B cell (primary cell): ENCODE measurements around the gene ATP2A1. TPM values are rescaled to one million over a fixed set of nuclear protein-coding genes. Genes with fewer than 3 reads are reported as not detected.

Experiments
- ATAC-seq: fragments of 200-7000 bp; cut with Tn5 transposase; one replicate; pipeline ENCODE4 v1.10.0; 2021; ENCODE audit warnings: low read depth, mild to moderate bottlenecking, moderate number of reproducible peaks, moderate library complexity
- CTCF ChIA-PET: fragments of 350-600 bp; sonication (Branson Sonifier 250); formaldehyde crosslinking; loops from one replicate; lab custom pipeline; 2021; ENCODE audit warnings: antibody characterized with exemption, inconsistent platforms; lab: Charles Lee
- POLR2A ChIA-PET: fragments of 350-600 bp; sonication (Branson Sonifier 250); formaldehyde crosslinking; loops from one replicate; lab custom pipeline; 2021; ENCODE audit warnings: antibody characterized with exemption; lab: Charles Lee
- DNase-seq: peaks from one replicate; pipeline ENCODE4 v3.0.0; 2013
- H2AFZ ChIP-seq: 2 replicates; pipeline ENCODE4 v1.6.1; 2012; ENCODE audit warnings: mild to moderate bottlenecking, low read depth, low read length; ENCODE audit not compliant: insufficient read depth, poor library complexity, severe bottlenecking
- H3K27ac ChIP-seq, 2 donors: 1 replicate in 1 of 2; 2 replicates in 1 of 2; pipeline ENCODE4 v1.5.1; 2012 to 2013; ENCODE audit warnings: low read length in 2 of 2, mild to moderate bottlenecking in 2 of 2, moderate library complexity in 1 of 2
- H3K27me3 ChIP-seq, 4 experiments: fragments of 200-600 bp in 1 of 4; sonication (generic) in 1 of 4; replicated peaks in 1 of 4; 1 replicate in 2 of 4; 2 replicates in 2 of 4; pipeline versions ENCODE4 v1.6.1 to v1.7.0; 2013 to 2016; ENCODE audit warnings: low read length in 3 of 4, mild to moderate bottlenecking in 2 of 4, mixed read lengths in 1 of 4, moderate library complexity in 1 of 4; ENCODE audit not compliant: insufficient read depth in 4 of 4, control insufficient read depth in 3 of 4; ENCODE audit errors: control extremely low read depth in 1 of 4
- H3K36me3 ChIP-seq, 2 experiments: replicated peaks in 1 of 2; 1 replicate in 1 of 2; 2 replicates in 1 of 2; pipeline versions ENCODE4 v1.6.1 to v1.7.1; 2013; ENCODE audit warnings: low read length in 1 of 2; ENCODE audit not compliant: insufficient read depth in 2 of 2, control insufficient read depth in 1 of 2; ENCODE audit errors: control extremely low read depth in 1 of 2, extremely low read depth in 1 of 2
- H3K4me1 ChIP-seq, 2 donors: fragments of 200-600 bp in 1 of 2; sonication (generic) in 1 of 2; 1 replicate in 1 of 2; 2 replicates in 1 of 2; pipeline versions ENCODE4 v1.5.1 to v1.6.1; 2013 to 2017; ENCODE audit warnings: low read length in 2 of 2; ENCODE audit not compliant: control insufficient read depth in 2 of 2, insufficient read depth in 2 of 2
- H3K4me2 ChIP-seq: replicated peaks from 2 replicates; pipeline ENCODE3; 2012; ENCODE audit warnings: mild to moderate bottlenecking, low read depth, low read length; ENCODE audit not compliant: poor library complexity, severe bottlenecking
- H3K4me3 ChIP-seq, 5 experiments: fragments of 200-600 bp in 1 of 5; sonication (generic) in 1 of 5; 1 replicate in 3 of 5; 2 replicates in 2 of 5; pipeline versions ENCODE4 v1.5.1 to v1.7.0; 2011 to 2016; ENCODE audit warnings: low read length in 4 of 5, mild to moderate bottlenecking in 4 of 5, low read depth in 2 of 5, control low read depth in 1 of 5, moderate library complexity in 1 of 5; ENCODE audit not compliant: insufficient read depth in 1 of 5; ENCODE audit errors: control extremely low read depth in 1 of 5, extremely low read depth in 1 of 5
- H3K79me2 ChIP-seq: fragments of 200-600 bp; sonication (generic); one replicate; pipeline ENCODE4 v1.6.0; 2016; ENCODE audit warnings: low read length; ENCODE audit not compliant: control insufficient read depth, insufficient read depth
- H3K9ac ChIP-seq: fragments of 200-600 bp; sonication (generic); 2 replicates; pipeline ENCODE4 v1.6.1; 2017; ENCODE audit warnings: mild to moderate bottlenecking, low read length, moderate library complexity
- H3K9me3 ChIP-seq, 3 donors: one replicate each; pipeline versions ENCODE4 v1.6.1 to v1.7.1; 2013; ENCODE audit warnings: low read length in 2 of 3; ENCODE audit not compliant: control insufficient read depth in 2 of 3, insufficient read depth in 1 of 3; ENCODE audit errors: control extremely low read depth in 1 of 3
- H4K20me1 ChIP-seq: 2 replicates; pipeline ENCODE4 v1.6.0; 2012; ENCODE audit warnings: mild to moderate bottlenecking, low read length; ENCODE audit not compliant: insufficient read depth, control insufficient read depth, poor library complexity, severe bottlenecking
- H3K27ac Mint-ChIP-seq: one replicate; pipeline ENCODE4 v1.8.0; 2021; ENCODE audit warnings: mixed read lengths
- H3K27me3 Mint-ChIP-seq: one replicate; pipeline ENCODE4 v1.8.0; 2021; ENCODE audit warnings: mixed read lengths
- H3K4me1 Mint-ChIP-seq: one replicate; pipeline ENCODE4 v1.8.0; 2021; ENCODE audit warnings: mixed read lengths
- H3K4me3 Mint-ChIP-seq: one replicate; pipeline ENCODE4 v1.8.0; 2021; ENCODE audit warnings: mixed read lengths
- H3K9me3 Mint-ChIP-seq: one replicate; pipeline ENCODE4 v1.8.0; 2022; ENCODE audit warnings: mixed read lengths; ENCODE audit not compliant: insufficient read depth
- CTCF ChIP-seq: fragments of 200-600 bp; IDR thresholded peaks from one replicate; pipeline ENCODE4 v1.8.0; 2022; ENCODE audit warnings: antibody characterized with exemption, mild to moderate bottlenecking
- EZH2 ChIP-seq: IDR thresholded peaks from 2 replicates; pipeline ENCODE4 v1.6.1; 2012; ENCODE audit warnings: borderline replicate concordance, low read depth, mild to moderate bottlenecking, moderate library complexity, low read length; ENCODE audit not compliant: insufficient read depth, poor library complexity, severe bottlenecking
- WGBS: methylation state at CpG from one replicate; pipeline ENCODE4 v1.1.5; 2013; ENCODE audit warnings: missing lambda C conversion rate; ENCODE audit not compliant: insufficient coverage; 5-methylcytosine and 5-hydroxymethylcytosine counted together
- intact Hi-C: fragments of 100-400 bp; cut with micrococcal nuclease; formaldehyde crosslinking; loops from one replicate; pipeline ENCODE4 v1.10.0; 2022
- polyA plus RNA-seq: library from polyadenylated mRNA; depleted of rRNA; stranded (reverse); fragments of >200 nt; gene quantifications from 2 replicates; pipeline ENCODE4 v1.2.3, GENCODE V29; 2012
- total RNA-seq, 2 donors: library from RNA; stranded (reverse); fragments of 120-200 nt in 1 of 2; gene quantifications; 1 replicate in 1 of 2; 2 replicates in 1 of 2; pipeline versions ENCODE4 v1.2.3 to v1.2.4, GENCODE V29; 2013 to 2022

ATP2A1 gene
- total and polyA plus RNA-seq, 2 donors (not counting 1 experiment from before 2014, with no cell fraction given): 0.31 to 0.84 TPM

- DNase-seq: no peak
- H3K27me3 ChIP-seq: no peaks in the 10 kb centered on the region
- no peak for TF ChIP-seq CTCF
- no peak for TF ChIP-seq EZH2
- no peaks in the 10 kb centered on the region for H3K9me3 Mint-ChIP-seq
- H3K4me2 ChIP-seq: peak overlapping the region; percentile 43
- no peaks in the 10 kb centered on the region for H3K27me3 Mint-ChIP-seq
- no peak overlapping the region for H2AFZ ChIP-seq
- H3K79me2 ChIP-seq: no peaks in the 10 kb centered on the region
- ChIA-PET POLR2A (interaction anchor here (0.7 to 1.1 kb wide), 2 partner anchors 13 to 29 kb away, joined by 3 read pairs; partner anchors contain the start of gene CD19), CTCF (interaction anchor here (1.2 to 1.3 kb wide), 2 partner anchors 24 to 42 kb away, joined by 3 to 4 read pairs; partner anchors contain the start of gene ATP2A1)
- H3K36me3 ChIP-seq: peaks cover 4 to 33% of the 10 kb centered on the region in 2 experiments
- no peaks in the 10 kb centered on the region for H3K9me3 ChIP-seq
- no peak overlapping the region for H3K4me3 ChIP-seq
- H4K20me1 ChIP-seq: peaks cover 13% of the 10 kb centered on the region
- ATAC-seq: peak; percentile 56
- peaks cover 16% of the 10 kb centered on the region for H3K4me1 Mint-ChIP-seq
- peak overlapping the region; percentile 32 for H3K4me3 Mint-ChIP-seq
- peak overlapping the region; percentile 83 for H3K27ac Mint-ChIP-seq
- H3K27ac ChIP-seq: peak overlapping the region in 1 of 2 donors; percentile 55
- intact Hi-C loops: loop anchor here (2.0 kb wide), 1 partner anchor 42 kb away; no protein-coding TSS in a partner anchor
- H3K9ac ChIP-seq: no peak overlapping the region
- peaks cover 12 to 16% of the 10 kb centered on the region in 2 donors for H3K4me1 ChIP-seq
- WGBS: 29% methylated on average over 4 of the region's 11 CpGs
Measured at GRCh38 chr16:28902909-28903308, 24.6 kb downstream of the ATP2A1 start.

- Mint-ChIP-seq H3K27me3 (no peaks in the 10 kb centered on the region), H3K27ac (peak overlapping the region; percentile 53), H3K4me3 (no peak overlapping the region), H3K4me1 (peaks cover 16% of the 10 kb centered on the region), H3K9me3 (no peaks in the 10 kb centered on the region)
- TF ChIP-seq EZH2 (no peak), CTCF (no peak)
- intact Hi-C loops: loop anchor here (2.0 kb wide), 1 partner anchor 41 kb away; no protein-coding TSS in a partner anchor
- H3K4me2 ChIP-seq: peak overlapping the region; percentile 43
- no peaks in the 10 kb centered on the region for H3K9me3 ChIP-seq
- H4K20me1 ChIP-seq: peaks cover 13% of the 10 kb centered on the region
- ChIA-PET CTCF (interaction anchor here (1.2 kb wide), 1 partner anchor 42 kb away, joined by 3 read pairs; no protein-coding TSS in a partner anchor), POLR2A (interaction anchor here (0.7 kb wide), 2 partner anchors 13 to 19 kb away, joined by 3 read pairs; no protein-coding TSS in a partner anchor)
- no peak for ATAC-seq
- H3K79me2 ChIP-seq: peaks cover 2% of the 10 kb centered on the region
- H3K4me1 ChIP-seq: peaks cover 12 to 16% of the 10 kb centered on the region in 2 donors
- H3K4me3 ChIP-seq: no peak overlapping the region
- H3K36me3 ChIP-seq: peaks cover 6 to 35% of the 10 kb centered on the region in 2 experiments
- no peaks in the 10 kb centered on the region for H3K27me3 ChIP-seq
- no peak overlapping the region for H2AFZ ChIP-seq
- H3K27ac ChIP-seq: peak overlapping the region in 1 of 2 donors; percentile 55
- 95% methylated on average over 23 of the region's 29 CpGs for WGBS
- DNase-seq: no peak
- no peak overlapping the region for H3K9ac ChIP-seq
Measured at GRCh38 chr16:28903344-28904042, 25.2 kb downstream of the ATP2A1 start.
